HCT116 (cell line): Measurements from ENCODE around the gene AGL. TPM values are rescaled to one million over a fixed set of nuclear protein-coding genes. Genes with fewer than 3 reads are reported as not detected.

Experiments used
- ATAC-seq: fragments of 200-7000 bp; cut with Tn5 transposase; 2 replicates; pipeline ENCODE4 v1.9.1; 2020; ENCODE audit warnings: mild to moderate bottlenecking, moderate library complexity
- BruUV-seq: library from RNA; stranded (reverse); fragments of 400-500 nt; replicated peaks from 2 replicates; lab custom pipeline; 2021; lab: Mats Ljungman, UMichigan
- CTCF ChIA-PET: fragments of 300-600 bp; sonication (Branson Sonifier 250); formaldehyde crosslinking; loops from one replicate; lab custom pipeline; 2021; ENCODE audit warnings: antibody characterized with exemption; lab: Charles Lee
- POLR2A ChIA-PET: fragments of 300-600, 350-600 bp; sonication (Branson Sonifier 250); formaldehyde crosslinking; loops from one replicate; lab custom pipeline; 2021; ENCODE audit warnings: antibody characterized with exemption; lab: Charles Lee
- RAD21 ChIA-PET, 2 experiments: fragments of 300-600 bp; sonication (Branson Sonifier 250); formaldehyde crosslinking; loops; one replicate each; lab custom pipeline; 2023; ENCODE audit warnings: low total read pairs in 2 of 2; ENCODE audit not compliant: uncharacterized antibody in 2 of 2, unreplicated experiment in 2 of 2, low non-redundant PET in 1 of 2; lab: Charles Lee
- DNase-seq: peaks from one replicate; pipeline ENCODE4 v3.0.0-alpha.2; 2010; ENCODE audit warnings: low read depth, low spot score
- H2AFZ ChIP-seq: fragments of 200-600 bp; shearing (Covaris generic), sonication (generic); 2 replicates; pipeline ENCODE4 v1.6.1; 2017; ENCODE audit warnings: low read depth, mixed run types, mixed read lengths, antibody characterized with exemption, low read length; ENCODE audit not compliant: poor library complexity, severe bottlenecking
- H3K27ac ChIP-seq: 2 replicates; pipeline ENCODE4 v1.5.1; 2012; ENCODE audit warnings: low read depth, low read length
- H3K27me3 ChIP-seq: fragments of 200-600 bp; sonication (generic); 2 replicates; pipeline ENCODE4 v1.6.1; 2016; ENCODE audit warnings: mixed run types, low read length, mixed read lengths; ENCODE audit not compliant: insufficient read depth
- H3K36me3 ChIP-seq, 2 experiments: fragments of 200-500 bp in 1 of 2; fragments of 200-600 bp in 1 of 2; sonication (Bioruptor generic) in 1 of 2; sonication (generic) in 1 of 2; 2 replicates each; pipeline versions ENCODE4 v1.5.1 to v1.6.1; 2014 to 2016; ENCODE audit warnings: low read length in 2 of 2, inconsistent platforms in 1 of 2, mixed read lengths in 1 of 2, mixed run types in 1 of 2; ENCODE audit not compliant: insufficient read depth in 2 of 2, control insufficient read depth in 1 of 2
- H3K4me1 ChIP-seq, 2 experiments: fragments of 200-600 bp in 1 of 2; sonication (generic) in 1 of 2; 2 replicates each; pipeline versions ENCODE4 v1.5.1 to v1.6.1; 2012 to 2017; ENCODE audit warnings: low read length in 2 of 2, inconsistent platforms in 1 of 2, mild to moderate bottlenecking in 1 of 2, mixed read lengths in 1 of 2, mixed run types in 1 of 2, moderate library complexity in 1 of 2; ENCODE audit not compliant: insufficient read depth in 2 of 2, control insufficient read depth in 1 of 2
- H3K4me2 ChIP-seq: fragments of 200-600 bp; sonication (generic); 2 replicates; pipeline ENCODE4 v1.6.1; 2017; ENCODE audit warnings: mixed run types, low read length, mixed read lengths
- H3K4me3 ChIP-seq, 2 experiments: fragments of 200-600 bp in 1 of 2; sonication (generic) in 1 of 2; replicated peaks in 1 of 2; 2 replicates each; pipeline ENCODE4 v1.5.1; 2011 to 2016; ENCODE audit warnings: low read length in 2 of 2, control low read depth in 1 of 2, low read depth in 1 of 2, mild to moderate bottlenecking in 1 of 2, mixed read lengths in 1 of 2, mixed run types in 1 of 2
- H3K79me2 ChIP-seq: fragments of 200-600 bp; sonication (generic); 2 replicates; pipeline ENCODE4 v1.6.1; 2017; ENCODE audit warnings: mild to moderate bottlenecking, mixed run types, low read length, moderate library complexity, mixed read lengths; ENCODE audit not compliant: insufficient read depth
- H3K9ac ChIP-seq: fragments of 200-600 bp; sonication (generic); 2 replicates; pipeline ENCODE4 v1.6.1; 2016; ENCODE audit warnings: low read length, mixed read lengths
- H3K9me2 ChIP-seq: fragments of 200-600 bp; sonication (generic), shearing (Covaris generic); 2 replicates; pipeline ENCODE4 v1.6.1; 2017; ENCODE audit warnings: mixed run types, mild to moderate bottlenecking, moderate library complexity; ENCODE audit not compliant: insufficient read depth
- H3K9me3 ChIP-seq, 2 experiments: fragments of 200-500 bp in 1 of 2; fragments of 200-600 bp in 1 of 2; sonication (Bioruptor generic) in 1 of 2; sonication (generic) in 1 of 2; 2 replicates each; pipeline ENCODE4 v1.6.1; 2014 to 2017; ENCODE audit warnings: low read length in 2 of 2, mixed read lengths in 2 of 2, inconsistent platforms in 1 of 2, low read depth in 1 of 2, mild to moderate bottlenecking in 1 of 2, mixed run types in 1 of 2, moderate library complexity in 1 of 2; ENCODE audit not compliant: control insufficient read depth in 1 of 2, insufficient read depth in 1 of 2
- H4K20me1 ChIP-seq: fragments of 200-600 bp; sonication (generic), shearing (Covaris generic); 2 replicates; pipeline ENCODE4 v1.6.1; 2017; ENCODE audit warnings: mixed run types, mild to moderate bottlenecking, moderate library complexity; ENCODE audit not compliant: insufficient read depth
- ATF3 ChIP-seq: IDR thresholded peaks from 2 replicates; pipeline ENCODE4 v1.6.1; 2012
- CBX3 ChIP-seq: IDR thresholded peaks from 2 replicates; pipeline ENCODE4 v1.6.1; 2012; ENCODE audit warnings: low read depth
- ELF1 ChIP-seq: IDR thresholded peaks from 2 replicates; pipeline ENCODE4 v1.6.1; 2012; ENCODE audit warnings: low read depth, borderline replicate concordance
- EZH2phosphoT487 ChIP-seq: fragments of 200-600 bp; IDR thresholded peaks from 2 replicates; pipeline ENCODE4 v1.6.1; 2018; ENCODE audit warnings: antibody characterized with exemption, borderline replicate concordance
- SIN3A ChIP-seq: IDR thresholded peaks from 2 replicates; pipeline ENCODE4 v1.6.1; 2012; ENCODE audit warnings: low read depth
- SRF ChIP-seq: IDR thresholded peaks from 2 replicates; pipeline ENCODE4 v1.6.1; 2012; ENCODE audit warnings: low read depth
- TCF7L2 ChIP-seq: IDR thresholded peaks from 2 replicates; pipeline ENCODE4 v1.7.0; 2011; ENCODE audit warnings: borderline replicate concordance, inconsistent platforms; ENCODE audit not compliant: insufficient read depth, insufficient read length; ENCODE audit errors: extremely low read depth
- YY1 ChIP-seq: IDR thresholded peaks from 2 replicates; pipeline ENCODE4 v1.6.1; 2011; ENCODE audit warnings: low read length, low read depth, moderate library complexity, mild to moderate bottlenecking; ENCODE audit not compliant: insufficient replicate concordance; ENCODE audit errors: extremely low read depth
- ZBTB33 ChIP-seq: IDR thresholded peaks from 2 replicates; pipeline ENCODE4 v1.6.1; 2011; ENCODE audit warnings: mild to moderate bottlenecking, low read length, moderate library complexity; ENCODE audit not compliant: insufficient replicate concordance; ENCODE audit errors: extremely low read depth
- ZNF274 ChIP-seq: fragments of 200-500 bp; sonication (Bioruptor generic); IDR thresholded peaks from 2 replicates; pipeline ENCODE4 v1.6.1; 2014; ENCODE audit warnings: mild to moderate bottlenecking, low read depth, low read length, inconsistent platforms
- intact Hi-C: fragments of 100-400 bp; cut with micrococcal nuclease; formaldehyde crosslinking; loops from 2 replicates; pipeline ENCODE4 v1.10.0; 2022
- total RNA-seq: library from RNA; stranded (reverse); gene quantifications from one replicate; pipeline ENCODE4 v1.2.1, GENCODE V29; 2021; ENCODE audit not compliant: unreplicated experiment

AGL gene
- total RNA-seq, 1 experiment from 2014 or later = 19.4 TPM

- no TSS peak for BruUV-seq
- Histone ChIP-seq H3K27me3 (no peaks in the 10 kb centered on the region), H3K9ac (no peak overlapping the region), H3K27ac (no peak overlapping the region), H3K9me2 (no peaks in the 10 kb centered on the region), H3K4me1 (no peaks in the 10 kb centered on the region), H3K9me3 (no peaks in the 10 kb centered on the region), H2AFZ (peak overlapping the region; percentile 35), H3K4me2 (no peak overlapping the region), H3K79me2 (no peaks in the 10 kb centered on the region), H3K4me3 (no peak overlapping the region), H3K36me3 (no peaks in the 10 kb centered on the region), H4K20me1 (no peaks in the 10 kb centered on the region)
- ChIA-PET RAD21 (no interaction called here), POLR2A (interaction anchor here (0.8 kb wide), 1 partner anchor 27 kb away, joined by 3 read pairs; the partner anchor contains the start of gene SLC35A3), CTCF (no interaction called here)
- DNase-seq = no peak
- intact Hi-C loops = no loop called here
- TF ChIP-seq CBX3 (no peak), EZH2phosphoT487 (no peak), SRF (no peak), ATF3 (no peak), SIN3A (no peak), ELF1 (no peak)
- no peak for ATAC-seq
Measured at GRCh38 chr1:99943223-99943794, 93.1 kb downstream of the AGL start.

- ATAC-seq = no peak
Measured at GRCh38 chr1:99944192-99944591, 94.0 kb downstream of the AGL start.

More at GRCh38 chr1:99944192-99944591, 94.0 kb downstream of the AGL start:
- no peaks in the 10 kb centered on the region for H3K27me3 ChIP-seq
- H3K27ac ChIP-seq = no peak overlapping the region
- no peak overlapping the region for H3K9ac ChIP-seq
- H3K36me3 ChIP-seq = no peaks in the 10 kb centered on the region
- ChIA-PET RAD21 (no interaction called here), CTCF (no interaction called here)
- H3K9me3 ChIP-seq = no peaks in the 10 kb centered on the region
- intact Hi-C loops = no loop called here
- DNase-seq = no peak
- H3K9me2 ChIP-seq = no peaks in the 10 kb centered on the region
- H3K4me1 ChIP-seq = no peaks in the 10 kb centered on the region
- no peak overlapping the region for H2AFZ ChIP-seq
- BruUV-seq = no TSS peak
- no peaks in the 10 kb centered on the region for H3K79me2 ChIP-seq
- H4K20me1 ChIP-seq = no peaks in the 10 kb centered on the region
- H3K4me3 ChIP-seq = no peak overlapping the region
- TF ChIP-seq YY1 = no peak
- no peak for TF ChIP-seq ZBTB33
- TF ChIP-seq ZNF274 = no peak
- TF ChIP-seq TCF7L2 = no peak
- TF ChIP-seq SRF = no peak
- TF ChIP-seq, all 23 proteins: peak for 0
- POLR2A ChIA-PET = interaction anchor here (0.8 kb wide), 1 partner anchor 26 kb away, joined by 3 read pairs; the partner anchor contains the start of gene SLC35A3
- H3K4me2 ChIP-seq = no peak overlapping the region
